H1 (cell line): Measurements from ENCODE around the gene TMEM107. TPM values are rescaled to one million over a fixed set of nuclear protein-coding genes. Genes with fewer than 3 reads are reported as not detected.
A peak's percentile ranks its signal among the peaks of the same experiment; 100 is the strongest.

Experiments used
- ATF3 ChIP-seq: IDR thresholded peaks from 2 replicates; pipeline ENCODE4 v1.6.1; 2011; ENCODE audit warnings: low read depth, mild to moderate bottlenecking, low read length; ENCODE audit not compliant: insufficient read depth
- BCL11A ChIP-seq, 2 experiments: IDR thresholded peaks; one replicate each; pipeline ENCODE4 v1.6.1; 2011; ENCODE audit warnings: low read depth in 2 of 2, low read length in 2 of 2, mild to moderate bottlenecking in 2 of 2
- CHD1 ChIP-seq: IDR thresholded peaks from 2 replicates; pipeline ENCODE4 v1.6.1; 2012; ENCODE audit warnings: low read depth, low read length, improper control_type of control experiment
- CHD7 ChIP-seq: fragments of 300-600 bp; sonication (generic); IDR thresholded peaks from 2 replicates; pipeline ENCODE4 v1.7.1; 2012; ENCODE audit warnings: low read length, moderate library complexity, mild to moderate bottlenecking, inconsistent platforms; ENCODE audit not compliant: insufficient replicate concordance
- E2F6 ChIP-seq: IDR thresholded peaks from 2 replicates; pipeline ENCODE4 v1.6.1; 2012; ENCODE audit warnings: inconsistent platforms
- EGR1 ChIP-seq: IDR thresholded peaks from 2 replicates; pipeline ENCODE4 v1.6.1; 2011; ENCODE audit warnings: low read depth, low read length, borderline replicate concordance
- GABPA ChIP-seq: IDR thresholded peaks from 2 replicates; pipeline ENCODE4 v1.6.1; 2011; ENCODE audit warnings: mild to moderate bottlenecking, low read length, moderate library complexity, borderline replicate concordance; ENCODE audit not compliant: insufficient read depth
- POLR2AphosphoS5 ChIP-seq: IDR thresholded peaks from 2 replicates; pipeline ENCODE4 v1.6.1; 2011; ENCODE audit warnings: low read depth, low read length
- SP1 ChIP-seq: IDR thresholded peaks from 2 replicates; pipeline ENCODE4 v1.6.1; 2011; ENCODE audit warnings: low read depth, low read length
- polyA plus RNA-seq, 7 experiments: library from polyadenylated mRNA; depleted of rRNA in 3 of 7; stranded (reverse) in 5 of 7; unstranded in 2 of 7; fragments of >200 nt in 5 of 7; fragments of 200-250 nt in 2 of 7; gene quantifications; 1 replicate in 5 of 7; 2 replicates in 1 of 7; 4 replicates in 1 of 7; pipeline versions ENCODE4 v1.2.1 to v1.2.3, GENCODE V29; 2011 to 2013; ENCODE audit warnings: missing spikeins in 2 of 7, mixed read lengths in 2 of 7
- total RNA-seq: library from RNA; stranded (reverse); fragmentation: NEBNext Ultra II Directional; extraction: Animal tissue kit (Norgen Biotek cat#: 25700); gene quantifications from 2 replicates; pipeline ENCODE4 v1.2.1, GENCODE V29; 2021

TMEM107 gene
- total and polyA plus RNA-seq, 2 of the 8 experiments (the other 6 are each of a cell fraction or from before 2014, with no cell fraction given): 17.3 to 21.5 TPM

- no peak for TF ChIP-seq CHD7
- TF ChIP-seq CHD1: no peak
- TF ChIP-seq GABPA: no peak
- no peak for TF ChIP-seq EGR1
- no peak for TF ChIP-seq POLR2AphosphoS5
- peak; percentile 37; the same call in 1 of the 2 replicates for TF ChIP-seq SP1
- TF ChIP-seq ATF3: no peak
- TF ChIP-seq BCL11A (IDR thresholded peaks at IDR 0.05; ENCODE audit: low read depth in 2 of 2, low read length in 2 of 2): no peak
- 0 out of 2 replicates have a peak, but pooled peaks have one; percentile 14 for TF ChIP-seq E2F6
Measured at GRCh38 chr17:8125154-8125946, 50.8 kb downstream of the TMEM107 start (continued).
